ENCODE measurements around the gene LRG1.

Gene LRG1

DNA sequence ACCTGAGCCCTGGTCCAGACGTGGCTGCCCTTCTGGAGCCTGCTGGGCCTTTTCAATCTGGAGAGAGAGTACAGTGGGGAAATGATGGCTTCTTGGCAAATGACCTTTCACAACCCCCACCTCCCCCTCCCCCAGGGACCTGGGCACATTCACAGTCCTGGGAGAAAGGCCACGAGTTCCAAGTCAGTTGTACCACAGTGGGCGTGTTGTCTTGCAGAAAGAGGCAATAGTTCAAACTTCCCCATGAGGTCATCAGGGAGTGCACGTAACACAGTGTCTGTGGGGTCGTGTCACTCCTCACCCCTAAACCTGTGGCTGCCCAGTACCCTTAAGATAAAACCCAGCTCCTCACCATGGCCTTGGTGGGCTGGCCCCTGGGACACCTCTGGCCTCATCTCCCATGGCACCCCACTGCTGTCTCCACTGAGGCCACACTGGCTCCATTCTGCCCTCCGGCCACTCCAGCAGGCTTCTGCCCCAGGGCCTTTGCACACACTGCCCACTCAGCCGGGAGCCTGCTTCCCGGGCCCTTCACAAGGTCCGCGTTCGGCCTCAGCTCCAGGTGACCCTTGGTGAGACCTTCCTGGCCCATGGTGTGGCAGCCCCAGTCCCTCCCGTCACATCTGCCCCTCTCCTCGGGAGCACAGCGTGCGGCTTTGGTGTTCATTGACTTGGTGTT lies 34.8 kb downstream of the LRG1 start:
- Histone ChIP-seq H3K9me3 (ENCODE audit: insufficient read depth, low read length) (no peaks in the 10 kb centered on the region), H3K9me2 (replicated peaks; ENCODE audit: insufficient read depth, low read length) (no peaks in the 10 kb centered on the region), H3K9ac (ENCODE audit: low read length) (no peak overlapping the region), H3F3A (ENCODE audit: insufficient read depth) (no peaks in the 10 kb centered on the region), H4K20me1 (ENCODE audit: low read depth, low read length) (no peaks in the 10 kb centered on the region), H3K79me2 (ENCODE audit: insufficient read depth, low read length) (no peaks in the 10 kb centered on the region), H3K4me2 (ENCODE audit: low read depth, low read length, poor library complexity, severe bottlenecking) (no peak overlapping the region), H3K4me3 (ENCODE audit: insufficient read depth, low read length, poor library complexity, severe bottlenecking) (no peak overlapping the region), H3K27ac (ENCODE audit: low read depth, low read length) (no peak overlapping the region), H2AFZ (ENCODE audit: low read depth, low read length, severe bottlenecking) (no peak overlapping the region), H3K27me3 (ENCODE audit: low read length) (no peaks in the 10 kb centered on the region), H3K36me3 (ENCODE audit: low read length) (no peaks in the 10 kb centered on the region)
- TF ChIP-seq CTCF (IDR thresholded peaks at IDR 0.05; ENCODE audit: insufficient read depth, low read length, poor library complexity, severe bottlenecking) = no peak
- TF ChIP-seq EZH2phosphoT487 (conservative IDR thresholded peaks at IDR 0.05; ENCODE audit: low read length) = no peak

GRCh38 chr19:4504297-4504701 lies 35.5 kb downstream of the LRG1 start:
- no peak overlapping the region for H3K27ac ChIP-seq (ENCODE audit: low read depth, low read length)
- no peaks in the 10 kb centered on the region for H3F3A ChIP-seq (ENCODE audit: insufficient read depth)
- H3K9me2 ChIP-seq (replicated peaks; ENCODE audit: insufficient read depth, low read length) = no peaks in the 10 kb centered on the region
- no peaks in the 10 kb centered on the region for H4K20me1 ChIP-seq (ENCODE audit: low read depth, low read length)
- TF ChIP-seq EZH2phosphoT487 (conservative IDR thresholded peaks at IDR 0.05; ENCODE audit: low read length) = no peak
- TF ChIP-seq CTCF (IDR thresholded peaks at IDR 0.05; ENCODE audit: insufficient read depth, low read length, poor library complexity, severe bottlenecking) = no peak
- no peak overlapping the region for H3K4me2 ChIP-seq (ENCODE audit: low read depth, low read length, poor library complexity, severe bottlenecking)
- no peaks in the 10 kb centered on the region for H3K36me3 ChIP-seq (ENCODE audit: low read length)
- no peak overlapping the region for H3K4me3 ChIP-seq (ENCODE audit: insufficient read depth, low read length, poor library complexity, severe bottlenecking)
- no peaks in the 10 kb centered on the region for H3K79me2 ChIP-seq (ENCODE audit: insufficient read depth, low read length)
- no peak overlapping the region for H2AFZ ChIP-seq (ENCODE audit: low read depth, low read length, severe bottlenecking)
- no peaks in the 10 kb centered on the region for H3K27me3 ChIP-seq (ENCODE audit: low read length)
- no peaks in the 10 kb centered on the region for H3K9me3 ChIP-seq (ENCODE audit: insufficient read depth, low read length)
- H3K9ac ChIP-seq (ENCODE audit: low read length) = no peak overlapping the region

DNA sequence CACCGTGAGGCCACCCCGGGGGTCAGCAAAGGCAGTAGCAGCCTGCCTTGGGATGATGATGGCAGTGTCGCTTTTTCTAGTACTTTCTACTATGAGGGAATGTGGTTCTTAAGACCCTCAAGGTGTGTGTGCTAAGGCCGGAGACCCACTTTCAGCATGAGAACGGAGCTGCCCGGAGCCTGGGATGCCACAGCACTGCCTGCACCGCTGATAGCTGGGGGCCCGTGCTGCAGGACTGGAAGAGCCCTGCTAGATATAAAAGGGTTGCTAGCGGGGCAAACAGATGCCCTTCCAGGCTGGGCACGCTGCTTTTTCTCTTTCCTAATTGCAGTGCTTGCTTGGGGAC lies 36.0 kb downstream of the LRG1 start:
- H3K27ac ChIP-seq (ENCODE audit: low read depth, low read length) = no peak overlapping the region
- no peaks in the 10 kb centered on the region for H3K36me3 ChIP-seq (ENCODE audit: low read length)
- no peaks in the 10 kb centered on the region for H4K20me1 ChIP-seq (ENCODE audit: low read depth, low read length)
- no peaks in the 10 kb centered on the region for H3K27me3 ChIP-seq (ENCODE audit: low read length)
- H2AFZ ChIP-seq (ENCODE audit: low read depth, low read length, severe bottlenecking) = no peak overlapping the region
- TF ChIP-seq CTCF (IDR thresholded peaks at IDR 0.05; ENCODE audit: insufficient read depth, low read length, poor library complexity, severe bottlenecking) (no peak), EZH2phosphoT487 (conservative IDR thresholded peaks at IDR 0.05; ENCODE audit: low read length) (no peak)
- no peak overlapping the region for H3K9ac ChIP-seq (ENCODE audit: low read length)
- H3K4me3 ChIP-seq (ENCODE audit: insufficient read depth, low read length, poor library complexity, severe bottlenecking) = no peak overlapping the region
- no peaks in the 10 kb centered on the region for H3K9me3 ChIP-seq (ENCODE audit: insufficient read depth, low read length)
- H3K9me2 ChIP-seq (replicated peaks; ENCODE audit: insufficient read depth, low read length) = no peaks in the 10 kb centered on the region
- no peak overlapping the region for H3K4me2 ChIP-seq (ENCODE audit: low read depth, low read length, poor library complexity, severe bottlenecking)
- no peaks in the 10 kb centered on the region for H3F3A ChIP-seq (ENCODE audit: insufficient read depth)
- no peaks in the 10 kb centered on the region for H3K79me2 ChIP-seq (ENCODE audit: insufficient read depth, low read length)
